A549 (cell line): ENCODE results near the gene TXNRD1.

Experiments used
- BHLHE40 ChIP-seq: IDR thresholded peaks from 2 replicates; pipeline ENCODE4 v1.6.1; 2012; ENCODE audit warnings: low read depth, low read length, inconsistent platforms
- EHF ChIP-seq: fragments of 250-450 bp; sonication (Bioruptor Pico); IDR thresholded peaks from 2 replicates; pipeline ENCODE4 v1.5.0; 2020; ENCODE audit warnings: mild to moderate bottlenecking
- KDM5A ChIP-seq: fragments of 200-600 bp; sonication (generic); IDR thresholded peaks from 2 replicates; pipeline ENCODE4 v1.6.1; 2016; ENCODE audit warnings: antibody characterized with exemption, mild to moderate bottlenecking
- POLR2A ChIP-seq: IDR thresholded peaks from 2 replicates; pipeline ENCODE4 v1.6.1; 2012; ENCODE audit warnings: mild to moderate bottlenecking, low read length
- TF ChIP-seq, protein P1 (sequence below): fragments of >200 bp; sonication (Bioruptor Twin); formaldehyde crosslinking; IDR thresholded peaks from 3 replicates; pipeline ENCODE4 v1.5.1; 2016
- TF ChIP-seq, protein P2 (sequence below): fragments of >200 bp; sonication (Bioruptor Twin); formaldehyde crosslinking; IDR thresholded peaks from 2 replicates; pipeline ENCODE4 v1.6.1; 2016

GRCh38 chr12:104218935-104219334 is 3.4 kb downstream of the TXNRD1 start:
- TF ChIP-seq KDM5A, result no peak
- peak; percentile 85 for TF ChIP-seq EHF (CRISPR knock-in tag)
- TF ChIP-seq POLR2A, result no peak
- TF ChIP-seq BHLHE40, result no peak
- TF ChIP-seq, protein P1, sequence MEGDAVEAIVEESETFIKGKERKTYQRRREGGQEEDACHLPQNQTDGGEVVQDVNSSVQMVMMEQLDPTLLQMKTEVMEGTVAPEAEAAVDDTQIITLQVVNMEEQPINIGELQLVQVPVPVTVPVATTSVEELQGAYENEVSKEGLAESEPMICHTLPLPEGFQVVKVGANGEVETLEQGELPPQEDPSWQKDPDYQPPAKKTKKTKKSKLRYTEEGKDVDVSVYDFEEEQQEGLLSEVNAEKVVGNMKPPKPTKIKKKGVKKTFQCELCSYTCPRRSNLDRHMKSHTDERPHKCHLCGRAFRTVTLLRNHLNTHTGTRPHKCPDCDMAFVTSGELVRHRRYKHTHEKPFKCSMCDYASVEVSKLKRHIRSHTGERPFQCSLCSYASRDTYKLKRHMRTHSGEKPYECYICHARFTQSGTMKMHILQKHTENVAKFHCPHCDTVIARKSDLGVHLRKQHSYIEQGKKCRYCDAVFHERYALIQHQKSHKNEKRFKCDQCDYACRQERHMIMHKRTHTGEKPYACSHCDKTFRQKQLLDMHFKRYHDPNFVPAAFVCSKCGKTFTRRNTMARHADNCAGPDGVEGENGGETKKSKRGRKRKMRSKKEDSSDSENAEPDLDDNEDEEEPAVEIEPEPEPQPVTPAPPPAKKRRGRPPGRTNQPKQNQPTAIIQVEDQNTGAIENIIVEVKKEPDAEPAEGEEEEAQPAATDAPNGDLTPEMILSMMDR, result no peak
- TF ChIP-seq, protein P2, sequence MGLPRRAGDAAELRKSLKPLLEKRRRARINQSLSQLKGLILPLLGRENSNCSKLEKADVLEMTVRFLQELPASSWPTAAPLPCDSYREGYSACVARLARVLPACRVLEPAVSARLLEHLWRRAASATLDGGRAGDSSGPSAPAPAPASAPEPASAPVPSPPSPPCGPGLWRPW, result no peak
